CD4-positive, alpha-beta T cell treated with Interleukin-12 subunit alpha and Interleukin-12 subunit beta, for 1 hour (primary cell): Measurements from ENCODE around the gene KCNMA1.
"Not testable (repeated sequence)": the region's sequence is repeated elsewhere in the genome, so short reads cannot be mapped to it uniquely, and the experiment has no call there.

Source experiments
- DNase-seq: peaks from one replicate; pipeline ENCODE4 v3.0.0-alpha.2; 2020

The KCNMA1 gene

DNA sequence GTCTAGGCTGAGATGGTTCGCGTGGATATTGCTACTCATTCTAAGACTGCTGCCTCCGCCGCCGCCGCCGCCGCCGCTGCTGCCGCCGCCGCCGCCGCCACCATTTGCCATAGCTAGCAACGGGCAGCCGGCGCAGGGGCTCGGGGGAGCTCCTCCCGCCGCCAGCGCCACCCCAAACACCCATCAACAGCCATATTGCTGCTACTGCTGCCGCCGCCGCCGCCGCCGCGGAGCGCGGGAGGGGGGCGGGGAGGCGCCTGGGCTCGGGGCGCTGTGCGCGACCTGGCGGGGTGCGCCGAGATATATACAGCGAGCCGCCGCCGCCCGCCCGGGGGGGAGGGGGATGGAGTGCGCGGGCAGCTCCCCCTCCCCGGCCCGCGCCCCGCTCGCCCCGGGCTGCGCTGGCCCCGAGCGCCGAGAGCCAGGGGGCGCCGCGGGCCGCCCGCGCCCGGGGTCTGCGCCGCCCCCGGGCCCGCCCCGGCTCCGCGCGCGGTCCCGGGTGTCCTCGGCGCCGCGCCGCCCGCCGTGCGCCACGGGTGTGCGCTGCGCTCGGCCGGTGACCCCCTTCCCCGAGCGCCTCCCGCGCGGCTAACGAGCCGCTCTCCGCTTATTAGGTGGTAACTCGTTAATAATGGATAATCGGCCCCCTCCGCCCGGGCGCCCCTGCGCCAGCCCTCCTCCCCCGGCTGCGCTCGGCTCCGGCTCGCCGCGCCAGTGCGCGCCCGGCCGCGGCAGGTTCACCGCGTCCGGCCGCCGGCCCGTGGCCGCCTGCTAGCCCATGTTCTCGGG lies at the start of gene KCNMA1:
KCNMA1 (minus strand) TSS at position 277 of the 789 bp plus-strand sequence.
- no peak for DNase-seq

DNA sequence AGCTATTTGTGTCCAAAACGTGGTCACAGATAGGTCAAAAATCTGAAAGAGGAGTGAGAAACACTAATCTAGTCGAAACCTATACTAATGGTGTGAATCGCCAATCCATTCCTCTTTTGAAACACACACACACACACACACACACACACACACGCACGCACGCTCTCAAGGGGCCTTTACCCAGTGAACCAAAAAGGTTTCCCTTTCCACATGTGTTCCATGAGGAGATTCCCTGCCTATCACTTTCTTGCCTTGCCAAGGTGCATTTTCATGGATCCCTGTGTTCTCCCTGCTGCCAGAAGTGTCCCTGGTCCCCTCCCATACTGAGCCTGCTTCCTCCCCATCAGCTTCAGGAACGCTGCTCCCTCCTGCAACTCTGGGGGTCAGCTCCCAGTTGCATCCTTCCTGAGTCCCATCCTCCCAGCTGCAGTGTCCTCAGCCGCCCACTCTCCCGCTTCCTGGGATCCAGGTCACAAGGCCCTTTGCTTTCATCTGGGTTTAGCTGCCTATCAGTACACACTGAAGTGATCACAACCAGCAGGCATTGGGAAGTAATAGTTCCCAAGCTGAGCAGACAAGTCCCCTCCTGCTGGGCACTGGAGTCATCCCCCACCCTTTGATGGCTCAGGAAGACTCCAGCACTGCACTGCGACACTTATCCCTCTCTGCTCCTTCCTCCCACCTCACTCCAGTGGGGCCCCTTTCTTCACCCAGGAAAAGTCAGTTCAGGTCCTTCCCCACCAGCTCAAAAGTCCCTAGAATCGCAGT lies 49.2 kb upstream of the KCNMA1 start:
- DNase-seq, result no peak

DNA sequence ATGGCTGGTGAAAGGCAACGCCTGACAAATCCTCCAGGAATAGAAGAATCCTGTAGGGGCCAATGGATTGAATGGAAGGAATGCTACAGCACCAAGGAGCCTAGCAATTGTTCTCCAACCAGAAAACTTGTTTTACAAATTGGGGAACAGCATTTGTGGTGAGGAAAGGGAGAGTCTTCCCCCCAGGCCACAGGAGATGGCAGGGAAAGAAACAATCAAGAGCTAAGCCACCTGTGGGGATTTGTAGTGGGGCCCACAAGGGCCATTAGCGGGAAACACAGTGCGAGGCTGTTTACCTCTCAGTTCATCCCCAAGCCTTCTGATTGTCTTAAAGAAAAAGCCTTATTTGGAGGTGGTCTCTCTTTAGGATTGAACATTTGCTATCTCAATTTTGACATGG lies 48.5 kb upstream of the KCNMA1 start:
- DNase-seq, result no peak

DNA sequence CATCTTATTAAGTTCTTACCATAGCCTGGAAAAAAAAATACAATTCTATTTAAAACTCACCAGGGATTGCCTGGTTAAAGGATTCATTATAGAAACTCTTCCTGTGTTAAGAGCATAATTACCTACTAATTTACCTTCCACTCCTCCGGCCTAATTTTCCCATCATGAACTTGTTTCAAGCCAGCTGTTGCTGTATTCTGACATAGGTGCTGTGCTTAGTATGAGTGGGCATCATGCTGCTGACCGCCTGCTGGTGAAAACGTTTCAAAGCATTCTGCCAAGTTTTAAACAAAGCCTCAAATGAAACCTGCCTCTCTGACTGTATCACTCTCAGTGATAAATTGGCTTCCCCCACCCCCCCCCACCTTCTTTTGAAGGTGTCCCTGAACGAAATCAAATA lies 47.8 kb upstream of the KCNMA1 start:
- no peak for DNase-seq

DNA sequence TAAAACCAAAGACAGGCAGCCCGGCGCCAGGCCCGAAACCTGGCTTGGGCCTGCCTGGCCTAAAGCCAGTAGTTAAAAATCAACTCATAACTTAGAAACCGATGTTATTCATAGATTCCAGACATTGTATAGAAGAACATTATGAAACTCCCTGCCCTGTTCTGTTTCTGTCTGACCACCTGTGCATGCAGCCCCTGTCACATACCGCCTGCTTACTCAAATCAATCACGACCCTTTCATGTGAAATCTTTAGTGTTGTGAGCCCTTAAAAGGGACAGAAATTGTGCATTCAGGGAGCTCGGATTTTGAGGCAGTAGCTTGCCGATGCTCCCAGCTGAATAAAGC lies 45.5 kb upstream of the KCNMA1 start:
- DNase-seq, result not testable (repeated sequence)

DNA sequence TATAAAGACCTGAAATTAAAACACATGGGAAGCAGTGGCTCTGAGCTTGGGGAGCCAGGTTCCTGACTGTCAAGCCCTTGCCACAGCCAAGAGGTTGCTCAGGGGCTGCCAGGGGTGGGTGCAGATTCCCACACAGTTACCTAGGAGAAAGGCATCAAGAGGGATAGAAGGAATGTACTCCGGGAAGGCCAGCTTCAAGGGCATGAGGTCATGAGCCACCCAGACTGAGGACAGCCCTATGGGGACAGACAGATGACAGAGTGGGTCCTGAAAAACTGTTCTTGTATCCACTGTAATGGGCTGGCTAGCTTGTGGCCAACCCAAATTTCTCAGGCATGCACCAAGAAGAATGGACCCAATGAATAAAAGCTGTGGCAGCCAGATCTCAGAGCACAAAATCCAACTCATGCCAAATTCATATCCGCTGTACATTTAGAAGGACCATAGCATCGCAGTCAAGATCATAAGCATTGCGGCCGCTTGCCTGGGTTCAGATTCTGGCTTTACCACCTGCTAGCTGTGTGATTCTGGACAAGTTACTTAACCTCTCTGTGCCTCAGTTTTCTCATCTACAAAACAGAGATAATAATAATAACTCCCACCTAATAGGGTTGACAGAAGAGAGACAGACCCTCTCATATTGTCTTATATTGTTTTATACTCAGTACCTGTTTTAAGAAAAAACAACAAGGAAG lies 44.9 kb upstream of the KCNMA1 start:
- DNase-seq, result no peak

DNA sequence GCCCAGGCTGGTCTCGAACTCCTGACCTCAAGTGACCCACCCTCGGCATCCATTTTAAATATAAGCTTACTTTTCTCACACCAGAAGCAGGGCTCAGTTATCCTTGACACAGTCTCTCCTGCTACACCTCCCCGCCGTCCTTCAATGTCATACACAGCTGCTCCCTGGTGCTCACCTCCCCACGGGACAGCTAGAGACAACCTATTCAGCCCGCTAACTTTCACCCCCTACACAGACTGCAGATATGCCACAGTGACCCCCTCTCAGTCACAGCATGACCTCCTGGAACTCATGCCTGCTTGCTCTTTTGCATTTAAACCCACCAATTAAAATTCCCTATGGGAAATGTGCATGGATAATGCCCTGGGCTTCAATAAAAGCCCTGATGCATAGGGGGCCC lies 44.2 kb upstream of the KCNMA1 start:
- no peak for DNase-seq

DNA sequence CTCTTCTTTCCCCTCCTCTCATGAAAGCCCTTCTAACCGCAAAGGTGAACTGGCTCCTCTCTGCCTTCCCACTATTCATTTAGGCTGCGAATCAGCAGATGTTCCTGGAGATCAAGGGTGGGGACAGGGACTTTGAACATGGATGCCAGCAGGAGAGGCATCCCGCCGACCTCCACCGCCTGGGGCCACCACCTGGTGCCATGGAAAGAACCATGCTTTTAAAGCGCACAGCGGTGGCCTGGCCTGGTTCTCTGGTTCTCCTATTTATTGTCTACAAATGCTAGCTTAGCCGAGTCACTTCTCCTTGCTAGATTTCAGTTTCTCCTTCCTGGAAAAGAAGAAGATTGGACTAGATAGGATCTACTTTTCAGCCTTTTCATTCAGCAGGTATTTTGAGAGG lies 43.2 kb upstream of the KCNMA1 start:
- no peak for DNase-seq

DNA sequence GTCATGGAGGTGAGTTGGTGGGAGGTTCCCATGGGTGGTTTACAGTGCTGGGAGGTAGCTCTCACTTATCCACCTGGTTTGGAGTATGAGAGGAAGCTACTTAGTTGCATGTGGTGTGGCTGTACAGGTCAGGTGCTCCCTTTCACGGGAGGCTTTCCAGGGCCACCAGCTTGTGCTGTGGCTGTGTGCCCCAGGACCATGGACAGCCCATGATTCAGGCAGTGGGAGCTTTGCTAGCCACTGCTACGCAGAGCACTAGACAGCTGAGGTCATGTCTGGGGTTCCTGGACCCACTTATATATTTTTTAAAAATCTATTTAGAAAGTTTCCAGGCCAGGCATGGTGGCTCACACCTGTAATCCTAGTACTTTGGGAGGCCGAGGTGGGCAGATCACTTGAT lies 42.5 kb upstream of the KCNMA1 start:
- DNase-seq, result no peak

DNA sequence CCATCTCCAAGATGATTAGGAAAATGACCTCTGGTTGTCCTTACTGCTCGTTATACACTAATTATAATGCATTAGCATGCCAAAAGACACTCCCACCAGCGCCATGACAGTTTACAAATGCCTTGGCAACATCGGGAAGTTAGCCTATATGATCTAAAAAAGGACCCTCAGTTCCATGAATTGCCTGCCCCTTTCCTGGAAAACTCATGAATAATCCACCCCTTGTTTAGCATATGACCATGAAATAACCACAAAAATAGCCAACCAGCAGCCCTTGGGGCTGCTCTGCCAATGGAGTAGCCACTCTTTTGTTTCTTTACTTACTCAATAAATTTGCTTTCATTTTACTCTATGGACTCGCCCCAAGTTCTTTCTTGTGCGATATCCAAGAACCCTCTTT lies 41.6 kb upstream of the KCNMA1 start:
- DNase-seq, result no peak

DNA sequence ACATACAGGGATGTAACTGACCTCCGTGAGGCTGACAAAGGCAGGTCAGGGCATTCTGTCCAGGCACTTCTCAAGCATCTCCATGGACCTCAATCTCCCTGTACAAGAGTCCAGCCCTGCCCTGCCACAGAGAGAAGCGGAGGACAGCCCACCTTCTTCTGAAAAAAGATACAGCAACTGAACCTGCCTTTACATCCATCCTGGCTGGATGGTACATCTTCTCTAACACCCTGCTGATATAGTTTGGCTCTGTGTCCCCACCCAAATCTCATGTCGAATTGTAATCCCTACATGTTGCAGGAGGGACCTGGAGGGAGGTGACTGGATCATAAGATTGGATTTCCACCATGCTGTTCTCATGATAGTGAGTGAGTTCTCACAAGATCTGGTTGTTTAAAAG lies 40.5 kb upstream of the KCNMA1 start:
- no peak for DNase-seq

DNA sequence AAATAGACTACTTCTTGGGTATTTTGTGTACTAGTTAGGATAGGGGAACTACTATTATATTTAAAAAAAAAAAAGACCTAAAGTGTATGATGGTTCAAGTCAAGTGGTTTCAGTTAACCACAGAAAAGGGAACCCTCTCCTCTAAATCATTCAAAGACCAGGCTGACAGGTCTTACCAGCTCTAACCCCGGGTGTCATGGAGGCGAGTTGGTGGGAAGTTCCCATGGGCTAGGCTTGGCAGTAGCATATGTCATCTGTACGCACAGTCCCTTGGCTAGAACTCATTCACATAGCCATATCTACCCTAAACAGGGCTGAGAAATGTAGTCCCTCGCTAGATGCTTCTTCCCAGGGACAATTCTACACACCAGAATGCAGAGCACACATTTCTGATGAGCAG lies 37.7 kb upstream of the KCNMA1 start:
- DNase-seq, result no peak

DNA sequence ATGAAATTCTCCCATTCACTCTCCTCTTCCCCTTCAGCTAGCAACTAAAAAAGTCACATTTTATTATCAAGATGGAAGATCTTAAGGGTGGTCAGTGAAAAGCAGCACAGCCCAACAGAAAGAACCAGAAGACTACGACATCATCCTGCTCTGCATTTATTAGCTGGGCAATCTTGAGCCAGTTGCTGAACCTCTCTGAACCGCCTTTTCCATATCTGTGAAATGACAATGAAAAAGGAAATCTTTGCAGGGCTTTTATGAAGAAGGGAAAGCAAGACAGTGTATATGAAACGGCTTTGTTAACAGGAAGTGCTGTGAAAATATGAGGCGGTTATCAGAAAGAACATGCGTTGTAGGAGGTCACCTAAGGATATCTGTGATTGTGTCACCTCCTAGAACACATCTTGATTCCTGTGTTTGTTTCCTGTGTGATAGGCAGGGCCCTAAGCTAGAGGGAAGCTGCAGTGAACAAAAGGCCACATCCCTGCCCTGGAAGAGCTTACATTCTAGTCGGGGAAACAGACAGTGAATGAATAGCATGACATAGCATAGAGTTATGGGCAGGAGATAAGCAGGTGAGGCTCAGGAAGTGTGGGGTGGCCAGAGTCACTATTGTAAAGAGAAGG lies 36.0 kb upstream of the KCNMA1 start:
- no peak for DNase-seq

DNA sequence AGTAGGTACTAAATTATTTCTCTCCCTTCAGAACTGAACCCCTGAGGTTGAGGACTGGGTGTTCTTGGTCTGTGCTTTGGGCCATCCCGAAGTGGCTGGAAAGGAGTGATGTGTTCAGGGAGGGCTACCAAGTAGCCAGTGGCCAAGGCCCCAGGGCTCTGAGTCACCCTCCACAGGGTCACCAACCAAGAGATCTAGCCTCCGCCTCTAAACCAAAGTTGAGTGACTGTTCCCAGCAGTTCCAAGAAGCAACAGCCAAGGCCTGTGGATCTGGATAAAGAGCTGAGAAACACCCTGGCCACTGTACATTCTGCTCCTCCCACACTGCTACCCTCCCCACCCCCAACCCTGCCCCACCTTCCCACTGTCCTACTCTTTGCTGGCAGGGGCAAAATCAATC lies 35.5 kb upstream of the KCNMA1 start:
- no peak for DNase-seq

DNA sequence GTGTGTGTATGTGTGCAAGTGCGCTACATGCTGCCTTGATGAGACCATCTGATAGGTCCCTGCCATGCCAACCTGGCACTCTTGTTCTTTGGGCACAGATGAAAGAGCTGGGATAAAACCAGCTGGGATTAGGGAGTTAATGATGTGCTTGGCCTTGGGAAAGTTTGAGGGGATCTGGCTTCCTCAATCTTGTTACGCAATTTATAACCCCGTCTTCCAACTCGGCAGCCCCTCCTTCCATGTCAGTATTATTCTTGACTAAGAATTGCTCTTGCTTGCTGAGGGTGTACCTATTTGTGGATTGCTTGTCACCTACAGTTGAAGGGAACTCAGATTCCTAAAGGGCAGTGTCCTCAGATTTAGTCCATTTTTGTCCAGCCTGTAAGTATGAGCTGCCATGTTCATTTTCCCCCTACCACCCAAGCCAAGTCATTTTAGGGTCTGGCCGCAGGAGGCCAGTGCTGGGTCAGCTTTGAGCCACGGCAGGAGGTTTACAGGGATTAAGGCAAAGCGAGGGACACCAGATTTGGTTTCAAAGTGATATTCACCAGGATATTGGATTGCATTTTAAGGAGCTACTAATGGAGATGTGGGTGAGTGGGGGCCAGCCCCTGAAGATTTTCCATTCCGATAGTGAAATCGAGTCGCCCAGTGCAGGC lies 34.1 kb upstream of the KCNMA1 start:
- no peak for DNase-seq

DNA sequence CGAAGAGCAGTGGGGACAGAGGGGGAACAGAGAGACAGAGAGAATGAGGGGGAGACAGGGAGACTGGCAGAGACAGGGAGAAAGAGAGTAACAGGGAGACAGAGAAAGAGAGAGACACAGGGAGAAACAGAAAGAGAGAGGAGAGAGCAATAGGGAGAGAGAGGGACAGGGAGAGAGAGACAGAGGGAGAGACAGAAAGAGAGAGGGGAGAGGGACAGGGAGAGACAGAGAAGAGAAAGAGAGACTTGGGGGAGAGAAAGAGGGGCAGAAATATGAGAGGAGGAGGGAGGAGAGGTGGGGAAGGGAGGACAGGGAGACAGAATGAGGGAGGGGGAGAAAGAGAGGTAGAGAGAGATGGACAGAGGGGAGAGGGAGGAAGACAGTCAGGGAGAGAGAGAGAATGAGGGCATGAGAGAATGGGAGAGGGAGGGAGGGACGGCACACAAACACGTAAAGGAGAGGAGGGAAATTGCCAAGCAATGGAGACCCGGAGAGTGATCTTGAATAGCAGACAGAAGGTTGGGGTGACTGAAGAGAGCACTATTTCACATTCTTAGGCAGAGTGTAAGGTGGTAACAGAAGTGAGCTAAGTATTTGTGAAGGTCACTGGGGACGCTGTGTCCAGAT lies 33.3 kb upstream of the KCNMA1 start:
- no peak for DNase-seq

DNA sequence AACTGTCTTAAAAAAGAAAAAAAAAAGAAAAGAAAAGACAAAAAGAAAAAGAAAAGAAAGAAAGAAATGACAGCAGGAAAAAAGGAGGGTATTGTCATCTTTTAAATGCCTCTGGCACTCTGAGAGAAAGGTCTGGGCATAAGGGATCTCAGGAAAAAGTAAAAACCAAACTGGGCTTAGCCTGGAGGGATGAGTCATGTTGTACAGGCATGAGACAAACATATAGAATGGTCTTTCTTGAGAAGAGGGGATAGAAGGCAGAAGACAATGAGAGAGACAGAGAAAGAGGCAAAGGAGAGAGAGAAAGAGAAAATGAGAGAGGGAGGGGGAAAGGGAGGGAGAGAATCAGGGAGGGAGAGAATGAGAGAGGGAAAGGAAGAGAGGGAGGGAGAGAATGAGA lies 32.3 kb upstream of the KCNMA1 start:
- no peak for DNase-seq

DNA sequence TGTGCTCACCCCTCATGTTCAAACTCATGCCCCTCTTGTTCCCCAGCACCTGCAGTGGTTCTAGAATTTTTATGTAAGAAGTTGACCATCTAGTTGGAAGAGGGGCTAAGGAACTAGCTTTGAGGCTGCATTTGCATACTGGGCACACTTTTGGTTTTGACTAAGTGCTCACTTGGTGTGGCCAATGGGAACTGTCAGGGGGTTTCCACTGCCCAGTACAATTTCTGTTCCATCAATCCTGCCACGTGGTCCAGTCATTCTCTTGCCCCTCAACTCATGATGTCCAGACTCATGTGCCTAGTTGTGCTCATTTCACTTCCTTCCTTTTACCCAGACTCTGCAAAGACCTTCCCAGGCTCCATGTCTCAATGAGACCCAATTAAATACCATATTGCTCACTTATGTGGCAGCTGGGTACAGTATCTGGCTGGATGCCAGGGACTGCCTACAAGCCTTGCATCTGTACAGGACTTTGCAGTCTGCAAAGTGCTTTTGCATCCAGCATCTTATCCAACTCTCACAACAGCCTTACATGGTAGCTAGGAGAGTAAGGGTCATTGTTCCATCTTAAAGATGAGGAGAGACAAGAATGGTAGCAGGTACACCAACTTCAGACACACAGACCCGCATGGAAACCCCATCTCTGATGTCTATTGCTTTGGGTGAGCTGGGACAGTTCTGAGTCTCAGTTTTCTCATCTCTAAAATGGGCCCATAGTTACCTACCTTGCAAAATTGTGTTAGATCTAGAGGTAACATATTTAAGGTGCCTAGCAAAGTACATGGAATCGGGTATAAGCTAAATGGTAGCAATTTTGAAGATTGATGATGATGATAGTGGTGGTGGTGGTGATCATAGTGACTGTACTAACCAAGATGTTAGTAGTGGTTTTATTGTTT lies 30.1 kb upstream of the KCNMA1 start:
- DNase-seq, result no peak

DNA sequence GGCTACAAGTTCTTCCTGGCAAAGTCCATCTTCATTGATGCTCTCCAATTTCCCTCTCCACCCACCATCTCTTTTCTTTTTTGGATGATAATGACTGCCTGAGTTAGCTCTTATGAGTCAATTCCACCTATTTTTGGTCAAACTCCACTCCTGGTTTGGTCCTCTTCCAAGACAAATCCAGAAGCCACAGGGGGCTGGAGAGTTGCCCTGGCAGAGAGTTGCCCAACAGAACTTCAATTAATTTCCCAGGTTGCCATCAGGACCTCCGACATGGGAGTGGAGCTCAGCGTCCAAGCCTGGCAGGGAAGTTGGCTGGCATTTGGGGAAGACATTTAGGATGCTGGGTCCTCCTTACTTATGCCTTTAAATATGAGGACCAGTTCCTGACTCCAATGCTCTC lies 29.2 kb upstream of the KCNMA1 start:
- DNase-seq, result no peak

DNA sequence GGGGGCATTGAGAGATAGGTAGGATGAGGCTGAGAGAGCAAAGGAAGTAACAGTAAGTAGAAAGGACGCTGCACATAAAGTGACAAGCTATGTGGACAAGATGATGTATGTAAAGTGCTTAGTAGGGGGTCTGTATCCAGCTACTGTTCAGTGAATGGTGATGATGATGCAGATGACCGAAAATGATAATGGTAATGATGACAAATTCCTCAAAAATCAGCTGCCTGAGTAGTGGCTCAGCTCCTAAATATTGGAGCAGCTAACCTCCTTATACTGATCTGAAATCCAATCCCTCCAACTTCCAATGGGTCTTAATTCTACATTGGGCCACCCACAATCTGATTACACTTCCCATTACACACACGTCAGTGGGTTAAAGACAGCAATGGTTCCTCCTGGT lies 27.1 kb upstream of the KCNMA1 start:
- DNase-seq, result no peak

DNA sequence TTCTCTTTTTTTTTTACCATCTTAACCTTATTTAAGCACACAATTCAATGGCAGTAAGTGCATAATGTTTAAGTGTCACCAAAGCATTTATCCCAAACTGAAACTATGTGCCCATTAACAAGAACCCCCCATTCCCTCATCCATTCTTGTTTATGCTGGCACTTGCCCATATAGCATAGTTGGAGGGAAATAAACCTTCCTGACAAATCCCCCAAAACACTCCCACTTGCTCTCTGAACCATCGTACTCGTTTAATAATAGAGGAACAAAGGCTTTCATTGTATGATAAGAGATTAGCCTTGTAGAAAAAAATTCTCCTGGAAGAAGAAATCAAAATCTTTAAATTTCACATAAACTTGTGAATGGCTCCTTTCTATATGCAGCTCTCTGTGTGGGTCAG lies 26.4 kb upstream of the KCNMA1 start:
- no peak for DNase-seq

DNA sequence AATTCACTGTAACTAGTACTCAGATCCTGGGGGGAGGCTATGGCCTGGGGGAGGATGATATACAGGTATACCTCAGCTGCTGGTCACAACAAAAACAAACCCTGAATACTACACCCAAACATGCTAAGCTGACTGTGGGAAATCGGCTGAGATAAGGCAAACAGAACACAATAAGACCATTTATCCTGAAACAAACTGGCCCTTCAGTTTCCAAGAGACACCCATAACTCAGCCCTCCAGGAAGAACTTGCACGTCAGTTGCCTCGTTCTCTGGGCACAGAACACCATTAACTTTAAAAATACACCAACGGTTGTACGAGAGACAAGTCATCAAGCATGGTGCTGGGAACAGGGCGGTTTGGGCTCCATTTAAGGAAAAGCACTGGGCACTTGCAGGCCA lies 24.1 kb upstream of the KCNMA1 start:
- no peak for DNase-seq
